ENCODE data around the gene ZNF575. TPM values are rescaled to one million over a fixed set of nuclear protein-coding genes. Genes with fewer than 3 reads are reported as not detected.

The ZNF575 gene
- total and polyA plus RNA-seq, 2 experiments from 2014 or later = 0.10 to 0.65 TPM

- H3K27ac Mint-ChIP-seq = no peak overlapping the region
- H3K9me3 Mint-ChIP-seq = peaks cover 10% of the 10 kb centered on the region; the same call in 2 of the 3 replicates
- Histone ChIP-seq H3K79me2 (replicated peaks; ENCODE audit: insufficient read depth) (no peaks in the 10 kb centered on the region), H3K36me3 (ENCODE audit: insufficient read depth) (no peaks in the 10 kb centered on the region), H3K4me3 (no peak overlapping the region), H3K4me2 (no peak overlapping the region), H3K4me1 (ENCODE audit: insufficient read depth) (no peaks in the 10 kb centered on the region), H3K27ac (ENCODE audit: low read depth) (no peak overlapping the region), H3F3A (replicated peaks; ENCODE audit: low read depth) (no peaks in the 10 kb centered on the region), H2AFZ (no peak overlapping the region), H3K27me3 (ENCODE audit: insufficient read depth) (no peaks in the 10 kb centered on the region), H4K20me1 (replicated peaks; ENCODE audit: insufficient read depth) (no peaks in the 10 kb centered on the region), H3K9me2 (ENCODE audit: insufficient read depth) (no peaks in the 10 kb centered on the region)
- DNase-seq (ENCODE audit: low spot score) = no peak
- peaks cover 45% of the 10 kb centered on the region for H3K36me3 Mint-ChIP-seq (ENCODE audit: low read depth)
- H3K27me3 Mint-ChIP-seq (ENCODE audit: insufficient read depth, low read depth, poor library complexity) = peaks cover 2% of the 10 kb centered on the region
- no peak for TF ChIP-seq REST (IDR thresholded peaks at IDR 0.05; ENCODE audit: unreplicated experiment)
- TF ChIP-seq EZH2 (IDR thresholded peaks at IDR 0.05; ENCODE audit: low read depth, unreplicated experiment) = no peak
- TF ChIP-seq ZNF331 (CRISPR knock-in tag; IDR thresholded peaks at IDR 0.05; ENCODE audit: low read depth) = no peak
- no peak for TF ChIP-seq NANOG (IDR thresholded peaks at IDR 0.05; ENCODE audit: borderline replicate concordance)
- no peak for TF ChIP-seq JUNB (IDR thresholded peaks at IDR 0.05; ENCODE audit: unreplicated experiment)
- no peak for TF ChIP-seq POLR2AphosphoS5 (IDR thresholded peaks at IDR 0.05; ENCODE audit: low read depth)
- TF ChIP-seq ETS1 (IDR thresholded peaks at IDR 0.05) = no peak
- TF ChIP-seq ZNF114 (CRISPR knock-in tag; IDR thresholded peaks at IDR 0.05) = no peak
- no peak for TF ChIP-seq CTCF (conservative IDR thresholded peaks at IDR 0.05; ENCODE audit: low read depth in 2 of 2)
- TF ChIP-seq STAT1 (IDR thresholded peaks at IDR 0.05; ENCODE audit: unreplicated experiment) = no peak
- TF ChIP-seq CREB1 (CRISPR knock-in tag; IDR thresholded peaks at IDR 0.05; ENCODE audit: low read depth) = no peak
- no peak for TF ChIP-seq ZNF462 (CRISPR knock-in tag; IDR thresholded peaks at IDR 0.05)
- no peak for TF ChIP-seq EZH2phosphoT487 (IDR thresholded peaks at IDR 0.05; ENCODE audit: unreplicated experiment)
- H3K4me1 Mint-ChIP-seq = no peaks in the 10 kb centered on the region
- ATAC-seq = no peak
- no peak overlapping the region for H3K4me3 Mint-ChIP-seq
Measured at GRCh38 chr19:43511324-43511723, 21.7 kb upstream of the ZNF575 start.

Measured in GM23338 (cell line).